NOMO-1 treated with dmso at 0.1 percent for 144 hours (cell line): ENCODE measurements around the gene MAP1B.
A peak's percentile ranks its signal among the peaks of the same experiment; 100 is the strongest.

ENCODE experiments used
- DNase-seq: peaks from one replicate; lab custom pipeline; 2025; ENCODE audit not compliant: unreplicated experiment; lab: John Stamatoyannopoulos, UW

The MAP1B gene

DNA sequence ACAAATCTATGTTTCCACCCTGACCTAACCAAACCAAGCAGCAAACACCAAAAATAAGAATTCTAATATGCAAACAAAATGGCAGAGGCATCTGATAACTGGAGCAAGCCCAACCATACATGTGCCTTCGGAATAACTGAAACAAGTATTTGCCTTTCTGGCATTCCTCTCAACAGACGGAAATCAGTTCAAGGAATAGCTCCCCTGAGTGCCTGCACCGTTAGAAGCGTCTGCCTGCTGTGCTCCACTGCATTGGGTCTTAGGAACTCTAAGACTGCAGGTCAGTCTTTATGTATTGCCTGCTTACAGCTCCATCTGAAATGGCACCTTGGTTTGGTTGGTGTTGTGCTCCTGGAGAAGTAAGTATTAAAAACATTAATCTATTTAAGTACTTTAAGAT lies 114.3 kb downstream of the MAP1B start:
- no peak for DNase-seq

DNA sequence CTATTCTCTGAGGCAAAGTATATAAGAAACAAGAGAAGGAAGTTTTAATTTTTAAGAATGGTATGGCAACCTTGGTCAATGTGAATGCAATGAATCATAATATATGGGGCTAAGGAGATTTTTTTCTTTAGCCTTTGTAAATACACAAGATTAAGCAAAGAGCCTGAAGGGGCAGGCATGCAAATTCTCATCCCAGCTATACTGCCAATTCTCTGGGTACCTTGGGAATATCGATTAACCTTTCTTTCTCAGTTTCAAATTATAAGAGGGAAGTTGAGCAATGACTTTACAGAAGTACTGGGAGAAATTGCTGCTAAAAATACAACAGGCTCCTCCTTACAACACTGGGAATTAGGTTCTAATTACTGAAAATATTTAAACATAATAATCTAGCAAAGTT lies 115.2 kb downstream of the MAP1B start:
- no peak for DNase-seq

DNA sequence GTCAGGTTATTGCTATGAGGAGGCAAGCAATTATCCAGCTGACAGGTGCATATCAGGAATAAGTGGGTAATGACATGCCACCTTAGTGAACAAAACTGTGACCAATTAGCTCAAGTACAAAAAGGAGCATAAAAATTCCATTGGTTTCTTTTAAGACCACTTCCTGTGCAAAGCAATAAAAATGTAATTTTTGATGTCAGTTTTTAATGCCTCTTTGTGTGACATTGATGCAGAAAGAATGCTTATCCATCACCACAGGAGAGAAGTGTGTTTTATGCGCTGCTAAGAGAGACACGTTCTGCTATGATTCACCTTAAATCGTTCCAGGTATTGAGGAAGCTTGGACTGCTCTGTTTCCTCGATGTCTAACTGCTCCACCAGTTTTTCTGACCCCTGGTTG lies 116.1 kb downstream of the MAP1B start:
- no peak for DNase-seq

DNA sequence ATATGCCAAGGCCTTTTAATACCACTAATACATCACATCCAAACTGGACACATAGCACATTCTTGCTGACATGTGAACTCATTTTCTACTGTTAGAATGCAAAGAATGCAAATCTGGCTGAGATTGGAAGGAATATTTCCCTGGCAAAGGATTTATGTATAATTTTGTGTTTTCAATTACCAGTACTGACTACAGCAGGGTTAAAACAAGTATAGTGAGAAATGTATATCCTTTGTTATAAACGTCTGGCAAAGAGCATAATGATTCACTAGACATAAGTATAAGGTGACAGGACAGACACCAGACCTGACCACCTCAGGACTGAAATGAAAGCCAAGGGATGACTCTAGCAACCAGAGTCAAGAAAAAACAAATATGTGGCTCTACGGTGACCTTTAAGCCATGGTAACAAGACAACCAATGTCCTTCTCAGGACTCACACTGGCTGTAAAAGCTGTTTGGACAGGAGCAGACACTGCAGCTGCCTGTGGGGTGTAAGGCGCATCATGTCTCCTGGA lies 117.7 kb downstream of the MAP1B start:
- DNase-seq: no peak

DNA sequence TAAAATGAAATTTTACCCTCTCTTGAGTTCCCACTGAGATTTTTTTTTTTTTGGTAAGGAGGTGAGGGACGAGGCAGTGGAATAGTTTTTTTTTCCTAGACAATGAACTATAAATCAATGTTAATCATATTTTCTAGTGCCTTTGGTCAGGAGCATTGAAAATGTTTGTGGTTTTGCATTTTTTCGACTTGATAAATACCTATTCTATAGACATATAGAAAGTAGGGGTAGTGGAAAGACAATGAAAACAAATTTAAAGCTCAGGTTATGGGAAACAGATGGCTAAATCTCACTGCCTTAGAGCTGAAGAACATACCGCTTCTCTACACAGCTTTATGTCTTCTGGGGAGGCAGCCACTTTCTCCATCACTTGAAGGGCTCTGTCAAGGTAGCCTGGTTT lies 118.5 kb downstream of the MAP1B start:
- no peak for DNase-seq

DNA sequence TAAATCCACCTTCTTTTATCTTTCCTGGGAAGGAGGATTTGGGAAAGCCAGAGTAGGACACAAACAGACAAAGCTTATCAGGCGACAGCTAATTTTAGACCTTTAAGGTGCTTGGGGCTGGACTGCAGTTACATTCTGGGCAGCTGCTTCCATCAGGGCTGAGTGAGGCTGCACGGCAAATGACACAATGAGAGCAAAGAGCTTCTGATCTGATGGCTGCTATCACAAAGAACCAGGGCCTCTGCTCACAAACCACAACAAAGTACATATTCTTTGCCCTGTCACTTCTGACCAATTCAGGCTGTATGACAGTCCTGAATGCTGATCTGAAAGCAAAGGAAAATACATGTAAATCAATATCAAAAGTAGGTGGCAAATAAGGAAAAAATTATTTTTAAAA lies 119.7 kb downstream of the MAP1B start:
- no peak for DNase-seq

DNA sequence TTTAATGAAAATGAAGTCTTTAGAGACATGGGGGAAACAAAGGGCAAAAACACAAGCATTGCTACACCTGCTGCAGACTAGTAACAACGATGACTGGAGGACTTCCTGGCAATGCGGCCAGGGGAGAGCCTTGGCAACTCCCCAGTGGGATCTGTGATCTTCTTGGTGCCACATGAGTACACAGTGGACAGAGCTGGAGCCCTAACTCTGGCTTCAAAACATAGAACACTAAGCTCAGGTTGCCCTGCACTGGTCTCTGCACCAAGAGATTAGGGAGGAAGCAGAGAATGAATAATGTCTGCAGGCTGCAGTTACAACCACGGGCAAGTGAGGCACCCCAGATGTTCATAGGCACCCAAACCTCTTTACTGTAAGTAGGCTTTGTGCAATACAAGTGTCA lies 121.7 kb downstream of the MAP1B start:
- DNase-seq: no peak

DNA sequence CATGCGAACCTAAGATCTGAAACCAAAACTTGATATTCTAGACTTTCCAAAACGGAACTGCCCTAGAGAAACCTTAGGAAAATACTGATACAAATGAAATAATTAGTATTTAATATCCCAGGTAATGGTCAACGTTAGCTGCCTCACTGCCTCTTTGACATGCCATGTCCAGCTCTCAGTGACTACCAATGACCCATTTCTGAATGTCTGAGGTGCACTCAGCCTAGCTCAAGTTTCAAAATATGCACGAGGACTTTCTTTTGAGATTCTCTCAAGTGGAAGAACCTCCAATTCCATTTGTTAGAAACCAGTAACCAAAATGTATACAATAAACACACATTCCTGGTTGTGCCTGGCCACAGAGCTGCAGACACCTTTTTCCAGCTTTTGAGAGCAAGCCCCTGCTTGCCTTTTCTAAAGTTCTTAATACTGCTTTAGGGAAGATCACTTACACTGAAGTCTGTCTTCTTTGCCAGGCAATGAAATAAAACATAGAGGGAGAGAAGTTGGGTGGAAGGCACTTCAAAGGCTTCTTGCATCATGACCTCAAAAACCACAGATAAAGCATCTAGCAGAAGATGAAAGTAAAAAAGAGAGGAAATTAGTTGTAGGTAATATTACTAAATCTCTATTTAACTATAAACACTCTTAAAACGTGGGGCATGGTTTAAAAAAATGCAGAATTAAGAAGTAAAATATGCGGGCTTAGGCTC lies 124.9 kb downstream of the MAP1B start:
- DNase-seq: peak; percentile 35

DNA sequence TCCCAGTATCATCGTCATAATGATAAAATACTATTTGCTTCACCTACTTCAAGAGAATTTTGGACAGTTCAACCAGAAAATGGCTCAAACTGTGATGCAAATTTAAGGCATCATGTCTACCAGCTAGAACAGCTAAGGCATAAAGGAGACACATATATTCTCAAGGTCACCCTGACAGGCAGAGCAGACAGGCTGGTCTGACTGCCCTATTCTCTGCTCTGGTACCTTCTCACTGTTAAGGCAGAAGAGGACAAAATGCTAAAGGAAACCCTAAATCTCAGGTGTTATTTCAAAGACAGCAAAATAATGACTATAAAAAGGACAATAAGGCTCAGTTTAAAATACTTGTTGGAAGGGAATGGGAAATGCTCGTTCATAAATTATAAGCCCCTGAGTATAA lies 125.6 kb downstream of the MAP1B start:
- DNase-seq: no peak

DNA sequence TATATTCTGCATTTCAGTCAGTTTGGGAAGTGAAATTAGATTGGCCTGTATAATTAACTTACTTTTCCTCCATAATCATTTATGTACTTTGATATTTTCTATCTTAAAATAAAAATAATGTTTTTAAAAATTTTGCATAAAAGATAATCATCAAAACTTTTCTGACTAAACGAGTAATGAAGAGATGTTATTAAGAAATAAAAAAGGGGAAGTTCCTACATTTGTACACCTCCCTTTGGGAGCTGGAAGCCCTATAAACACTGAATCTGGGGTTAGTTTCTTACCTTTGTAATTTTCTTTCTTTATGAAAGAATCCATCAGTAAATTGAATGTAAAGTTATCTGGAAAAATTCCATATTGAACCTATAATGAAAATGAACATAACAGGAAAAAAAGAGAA lies 126.6 kb downstream of the MAP1B start:
- DNase-seq: no peak

DNA sequence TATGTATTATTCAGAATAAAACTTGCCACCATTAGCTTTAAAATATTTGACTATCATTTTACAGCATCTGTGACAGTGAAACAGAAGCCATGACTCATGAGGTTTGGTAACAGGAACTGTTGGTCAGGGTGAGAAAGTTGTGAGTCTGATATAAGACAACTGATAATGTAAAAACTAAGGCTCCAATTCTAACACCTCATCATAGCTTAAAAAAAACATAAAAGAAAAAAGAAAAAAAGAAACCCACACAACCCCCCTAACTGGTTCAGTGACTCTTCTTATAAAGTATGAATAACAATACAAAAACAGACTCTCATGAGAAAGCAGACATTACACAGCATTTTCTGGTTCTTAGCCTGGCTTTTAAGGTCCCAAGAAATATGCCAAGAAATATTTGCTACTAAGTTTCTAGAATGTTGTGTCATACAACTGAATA lies 127.0 kb downstream of the MAP1B start:
- no peak for DNase-seq

DNA sequence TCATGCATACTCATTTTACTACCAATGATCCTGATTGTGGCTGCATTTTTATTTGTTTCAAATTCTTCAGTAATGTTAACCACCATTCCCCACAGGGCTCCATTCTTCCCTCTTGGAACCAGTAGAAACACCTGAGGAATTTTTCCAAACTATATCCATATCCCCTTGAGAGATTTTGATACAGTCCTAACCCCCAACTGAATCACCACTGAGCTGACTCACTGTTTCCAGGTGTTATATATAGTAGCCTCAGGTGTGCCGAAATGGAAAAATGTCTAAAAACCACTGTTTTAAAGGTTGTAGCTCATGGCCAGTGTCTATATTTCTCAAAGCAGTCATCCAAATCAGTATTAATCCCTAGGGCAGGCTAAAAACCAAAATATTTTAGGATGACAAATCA lies 127.6 kb downstream of the MAP1B start:
- no peak for DNase-seq

DNA sequence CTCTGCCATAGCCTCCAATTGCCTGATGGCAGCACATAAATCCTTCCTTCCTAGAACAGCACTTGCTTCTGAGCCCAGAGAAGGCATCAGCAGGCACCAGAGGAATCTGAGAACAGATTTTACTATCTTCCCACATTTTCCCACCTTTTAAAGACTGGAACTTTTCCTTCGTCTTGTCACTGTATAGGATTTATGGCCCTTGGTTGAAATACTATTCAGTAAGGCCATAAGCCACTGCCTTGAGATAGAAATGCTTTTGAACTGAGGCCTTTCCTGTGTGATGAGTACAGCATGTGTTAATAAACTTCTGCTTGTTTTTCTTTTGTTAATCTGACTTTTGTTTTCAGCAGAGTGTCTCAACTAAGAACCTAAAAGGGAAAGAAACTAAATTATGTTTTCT lies 128.4 kb downstream of the MAP1B start:
- DNase-seq: no peak

DNA sequence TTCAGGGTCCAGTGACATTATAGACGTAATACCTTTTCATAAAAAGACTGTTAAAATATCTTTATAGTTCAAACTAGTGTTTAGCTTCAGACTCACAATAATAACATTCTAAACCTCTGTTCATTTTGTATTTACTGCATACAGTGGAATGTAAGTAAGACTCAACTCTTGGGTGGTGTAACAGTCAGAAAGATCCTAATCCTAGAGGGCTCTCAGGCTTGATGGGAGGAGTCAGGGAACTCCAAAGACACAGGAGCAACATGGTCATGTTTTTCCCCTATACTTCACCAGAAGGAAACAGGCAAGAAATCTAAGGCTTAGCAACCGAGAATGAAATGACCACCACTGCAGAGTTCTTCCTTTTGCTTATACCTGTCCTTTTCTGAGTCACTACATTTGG lies 130.1 kb downstream of the MAP1B start:
- DNase-seq: no peak

DNA sequence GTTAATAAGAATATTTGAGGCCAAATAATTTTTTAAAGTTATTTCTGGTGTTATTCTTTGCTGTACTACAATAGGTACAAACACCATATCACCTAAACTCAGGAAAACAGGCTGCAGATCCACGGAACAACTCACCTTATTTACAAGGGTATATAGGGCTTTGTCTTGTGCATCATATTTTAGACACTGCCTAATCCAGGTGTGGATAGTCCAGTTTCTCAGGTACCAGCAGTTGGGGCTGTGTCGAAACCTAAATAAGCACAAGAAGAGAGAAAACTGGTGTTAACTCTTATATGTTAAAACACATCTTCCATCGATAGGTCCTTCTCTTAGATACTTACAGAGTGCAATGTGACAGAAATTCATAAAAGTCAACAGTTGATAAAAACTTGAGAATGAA lies 130.6 kb downstream of the MAP1B start:
- DNase-seq: no peak

DNA sequence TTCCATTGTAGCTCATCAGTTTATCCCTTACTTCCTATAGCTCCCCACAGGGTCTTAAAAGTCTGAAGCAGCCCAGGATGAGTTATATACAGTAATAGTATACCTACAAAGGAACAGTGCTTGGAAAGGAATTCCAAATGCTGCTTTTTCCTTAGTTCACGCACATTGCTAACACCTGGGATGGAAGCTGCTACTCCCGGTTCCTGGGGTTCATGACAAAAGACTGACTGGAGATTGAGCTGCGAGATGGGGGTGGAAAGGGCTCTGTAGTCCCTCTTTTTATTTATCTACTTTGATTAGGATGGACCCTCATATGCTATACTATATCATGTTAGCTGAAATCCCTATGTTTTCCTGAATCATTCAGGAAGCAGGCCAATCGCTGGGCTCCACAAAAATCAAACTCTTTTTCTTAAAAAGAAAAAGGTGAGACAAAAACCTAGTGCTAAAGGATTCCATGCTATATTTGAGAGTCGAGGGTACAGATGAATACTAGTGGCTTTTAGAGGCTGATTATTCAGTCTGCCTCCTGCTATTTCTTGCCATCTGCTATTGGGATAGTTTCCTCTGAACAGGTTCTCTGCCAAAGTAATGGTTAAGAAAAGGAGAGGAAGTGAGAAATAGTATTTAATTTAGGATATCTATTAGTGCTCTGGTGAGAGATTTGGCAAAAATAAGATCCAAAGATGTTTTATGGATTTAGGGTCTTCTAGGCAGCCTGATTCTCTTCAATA lies 131.6 kb downstream of the MAP1B start:
- DNase-seq: no peak

DNA sequence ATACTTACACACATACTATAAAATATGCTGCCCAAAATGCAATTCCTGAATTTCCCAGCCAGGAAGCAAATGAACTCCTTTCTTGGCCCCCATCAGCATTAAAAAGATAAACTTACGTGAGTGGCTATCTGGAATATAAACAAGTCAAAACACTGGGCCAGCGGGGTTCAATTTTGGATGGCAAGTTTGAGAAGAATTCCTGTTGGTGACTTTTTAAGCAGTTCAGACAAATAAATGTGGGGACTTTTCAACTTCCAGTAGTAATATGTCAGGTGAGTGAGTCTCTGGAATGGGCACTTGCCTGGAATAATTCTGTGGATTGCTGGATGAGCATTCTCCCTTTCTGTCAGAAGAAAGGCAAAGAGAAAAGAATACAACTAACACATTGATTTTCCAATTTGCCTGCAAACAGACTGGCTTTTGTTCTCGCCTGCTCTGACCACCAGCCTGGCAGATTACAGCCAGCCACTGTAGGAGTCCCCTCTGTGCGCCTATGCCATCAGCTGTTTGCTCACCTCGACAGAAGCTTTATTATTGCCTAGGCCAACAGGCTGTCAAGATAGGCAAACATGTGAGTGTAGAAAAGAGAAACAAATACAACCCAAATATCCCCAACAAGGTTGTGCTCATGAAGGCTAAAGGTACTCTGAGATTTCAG lies 134.2 kb downstream of the MAP1B start:
- no peak for DNase-seq

DNA sequence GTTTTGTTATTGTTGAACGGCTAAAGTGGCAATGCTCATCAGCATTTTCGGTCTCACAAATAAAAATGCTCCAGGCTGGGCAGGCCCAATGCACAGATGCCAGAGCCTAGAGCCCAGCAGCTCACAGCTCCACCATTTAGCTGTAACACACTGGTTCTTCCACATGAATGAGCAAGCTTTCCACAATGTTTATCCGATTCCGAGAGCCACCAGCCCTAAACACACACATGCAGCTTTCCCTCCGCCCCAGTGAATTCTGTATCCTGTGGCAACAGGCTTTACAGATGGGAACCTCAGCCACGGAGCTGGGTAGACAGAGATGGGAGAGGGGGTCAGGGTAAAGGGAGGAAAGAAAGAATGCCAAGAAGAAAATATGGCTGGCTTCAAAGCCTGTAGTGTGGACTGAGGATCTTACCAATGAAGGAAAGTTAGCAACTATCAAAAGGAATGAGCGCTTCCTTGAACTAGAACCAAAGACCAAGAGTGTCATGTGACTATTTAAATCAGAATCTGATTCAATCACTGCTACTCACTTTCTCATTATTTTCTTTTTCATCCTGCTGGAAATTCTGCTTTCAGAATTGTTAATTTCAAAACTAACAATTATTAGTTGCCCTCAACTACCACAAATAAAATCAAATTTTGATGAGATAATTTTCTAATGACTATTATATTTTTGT lies 135.7 kb downstream of the MAP1B start:
- no peak for DNase-seq

DNA sequence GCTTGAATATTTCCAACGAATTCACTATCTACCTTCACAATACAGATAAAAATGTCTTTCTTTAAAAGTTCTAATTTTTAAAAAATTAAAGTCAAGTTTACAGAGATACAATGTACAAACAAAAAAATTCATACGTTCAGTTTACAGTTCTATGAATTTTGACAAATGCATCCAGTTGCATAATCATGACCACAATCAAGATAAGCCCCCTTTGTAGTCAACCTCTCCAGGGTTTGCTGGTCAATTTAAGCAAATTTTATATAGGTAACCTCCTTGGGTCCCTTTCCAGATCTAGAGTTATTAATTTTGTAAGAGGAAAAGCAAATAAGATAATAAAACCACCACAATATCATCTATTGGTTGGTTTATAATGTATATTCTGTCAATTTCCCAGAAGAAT lies 136.4 kb downstream of the MAP1B start:
- DNase-seq: no peak

DNA sequence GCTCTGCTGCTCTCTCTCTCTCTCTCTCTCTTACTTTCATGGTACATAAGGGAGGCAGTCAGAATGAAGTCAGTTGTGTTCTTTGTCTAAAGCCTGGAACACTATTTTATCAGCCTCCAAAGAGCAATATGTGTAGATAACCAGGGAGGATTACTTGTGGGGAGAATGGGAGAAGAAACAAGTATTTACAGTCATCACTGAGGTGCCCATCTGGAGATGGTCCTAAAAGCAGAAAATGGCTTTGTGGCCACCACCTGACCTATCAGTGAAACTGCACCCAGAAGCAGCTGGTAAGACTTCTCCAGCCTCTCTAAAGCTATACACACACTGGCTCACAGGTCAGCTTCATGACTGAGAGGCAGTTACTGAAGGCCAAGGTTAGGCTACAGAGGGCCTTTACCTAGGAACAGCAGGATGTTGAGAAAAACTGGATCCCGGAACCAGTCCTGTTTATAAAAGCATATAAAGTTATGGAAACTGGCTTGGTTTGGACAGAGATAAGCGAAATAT lies 137.6 kb downstream of the MAP1B start:
- no peak for DNase-seq

DNA sequence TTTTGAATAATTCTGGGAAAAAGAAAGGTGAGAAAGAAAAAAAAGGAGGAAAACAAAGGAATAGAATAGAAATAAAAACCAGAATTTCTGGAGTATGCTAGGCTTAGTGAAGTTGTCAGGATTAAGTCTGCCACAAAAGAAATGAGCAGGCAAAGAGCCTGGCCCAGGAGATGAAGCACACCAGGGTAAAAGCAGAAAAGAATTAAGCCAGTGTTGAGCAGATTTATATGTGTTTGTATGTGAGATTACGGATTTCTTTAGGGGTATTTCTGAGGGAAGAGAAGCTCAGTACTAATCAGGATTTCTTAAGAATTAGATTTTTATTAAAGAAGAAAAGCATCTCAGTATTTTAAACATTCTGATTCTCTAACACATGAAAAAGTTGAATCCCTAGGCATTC lies 138.3 kb downstream of the MAP1B start:
- no peak for DNase-seq
